Loucy (cell line): ENCODE measurements around the gene AZI2.

ENCODE experiments used
- CTCF ChIP-seq: fragments of 200-600 bp; sonication (generic); conservative IDR thresholded peaks from 2 replicates; pipeline ENCODE4 v1.5.1; 2014; ENCODE audit warnings: mild to moderate bottlenecking, antibody characterized with exemption, low read length
- EZH2phosphoT487 ChIP-seq: fragments of 200-600 bp; IDR thresholded peaks from 2 replicates; pipeline ENCODE4 v1.6.1; 2018; ENCODE audit warnings: antibody characterized with exemption, mild to moderate bottlenecking, moderate library complexity, borderline replicate concordance

GRCh38 chr3:28343144-28343543, 5.5 kb downstream of the AZI2 start:
- no peak for TF ChIP-seq CTCF
- TF ChIP-seq EZH2phosphoT487: no peak
